ENCODE measurements around the gene RBBP8NL.

DNA sequence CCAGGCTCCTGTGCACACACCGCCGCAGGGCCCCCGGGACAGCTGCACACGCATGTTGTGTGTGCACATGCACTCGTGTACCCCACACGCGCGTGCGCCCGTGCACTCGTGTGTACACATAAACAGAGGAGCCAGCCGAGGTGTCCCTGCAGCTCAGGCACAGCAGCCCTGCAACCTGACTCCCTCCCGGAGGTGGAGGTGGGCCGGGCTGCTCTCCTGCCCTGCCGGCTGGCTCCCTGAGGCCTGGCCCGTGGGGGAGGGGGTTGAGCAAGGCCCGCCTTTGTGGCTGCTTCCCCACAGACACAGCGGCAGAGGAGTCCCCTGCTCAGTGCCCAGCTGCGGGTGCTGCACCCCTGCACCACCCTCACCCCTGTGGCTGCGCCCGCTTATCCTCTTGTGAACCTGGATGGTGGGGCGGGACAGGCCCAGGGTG is 624 bp downstream of the RBBP8NL start:
- TF ChIP-seq CTCF (conservative IDR thresholded peaks at IDR 0.05) = no peak
- TF ChIP-seq EZH2 (IDR thresholded peaks at IDR 0.05; ENCODE audit: low read depth) = no peak

All from PC-9 (cell line).